Mesendoderm (in vitro differentiated cells): ENCODE data around the gene MECP2.
A peak's percentile ranks its signal among the peaks of the same experiment; 100 is the strongest.

Experiments used
- DNase-seq: peaks from one replicate; pipeline ENCODE4 v3.0.0; 2013
- H2AK5ac ChIP-seq: 2 replicates; pipeline ENCODE4 v1.6.1; 2013; ENCODE audit warnings: low read length, inconsistent platforms
- H2BK120ac ChIP-seq: 2 replicates; pipeline ENCODE4 v1.6.1; 2013; ENCODE audit warnings: low read depth, mild to moderate bottlenecking, low read length, moderate library complexity, mixed read lengths
- H2BK15ac ChIP-seq: replicated peaks from 2 replicates; pipeline ENCODE4 v1.6.1; 2013; ENCODE audit warnings: low read depth, mild to moderate bottlenecking, moderate library complexity
- H2BK5ac ChIP-seq: 2 replicates; pipeline ENCODE4 v1.6.1; 2013; ENCODE audit warnings: low read length, inconsistent platforms
- H3K18ac ChIP-seq: 2 replicates; pipeline ENCODE4 v1.6.1; 2013; ENCODE audit warnings: mild to moderate bottlenecking, low read length, mixed read lengths
- H3K23ac ChIP-seq: one replicate; pipeline ENCODE4 v1.6.1; 2013; ENCODE audit warnings: low read length
- H3K27ac ChIP-seq: 2 replicates; pipeline ENCODE4 v1.5.1; 2013; ENCODE audit warnings: low read depth, mild to moderate bottlenecking, inconsistent platforms, low read length, moderate library complexity
- H3K27me3 ChIP-seq: 2 replicates; pipeline ENCODE4 v1.6.1; 2013; ENCODE audit warnings: low read length, control low read depth, mild to moderate bottlenecking, inconsistent platforms; ENCODE audit not compliant: insufficient read depth, poor library complexity
- H3K36me3 ChIP-seq: 2 replicates; pipeline ENCODE4 v1.6.1; 2013; ENCODE audit warnings: low read length, inconsistent platforms; ENCODE audit not compliant: control insufficient read depth, insufficient read depth
- H3K4ac ChIP-seq: one replicate; pipeline ENCODE4 v1.6.1; 2013; ENCODE audit warnings: low read depth, mild to moderate bottlenecking, low read length, moderate library complexity
- H3K4me1 ChIP-seq: 2 replicates; pipeline ENCODE4 v1.6.1; 2013; ENCODE audit warnings: low read depth, low read length, inconsistent platforms; ENCODE audit not compliant: control insufficient read depth
- H3K4me2 ChIP-seq: 2 replicates; pipeline ENCODE4 v1.6.1; 2013; ENCODE audit warnings: low read length
- H3K4me3 ChIP-seq: 2 replicates; pipeline ENCODE4 v1.5.1; 2013; ENCODE audit warnings: mild to moderate bottlenecking, low read length
- H3K56ac ChIP-seq: one replicate; pipeline ENCODE4 v1.6.1; 2013; ENCODE audit warnings: low read length
- H3K79me1 ChIP-seq: 2 replicates; pipeline ENCODE4 v1.6.1; 2013; ENCODE audit warnings: low read length, inconsistent platforms
- H3K79me2 ChIP-seq: 2 replicates; pipeline ENCODE4 v1.6.1; 2013; ENCODE audit warnings: mild to moderate bottlenecking, low read length; ENCODE audit not compliant: control insufficient read depth, insufficient read depth
- H3K9ac ChIP-seq: 2 replicates; pipeline ENCODE4 v1.6.1; 2013; ENCODE audit warnings: low read length, inconsistent platforms
- H4K5ac ChIP-seq: one replicate; pipeline ENCODE4 v1.6.1; 2013; ENCODE audit warnings: low read length
- H4K8ac ChIP-seq: one replicate; pipeline ENCODE4 v1.6.1; 2013; ENCODE audit warnings: low read depth, mild to moderate bottlenecking, control low read depth, low read length, moderate library complexity
- WGBS: extraction: QIAGEN DNeasy Blood & Tissue Kit; methylation state at CpG from one replicate; pipeline ENCODE4 v1.1.7; 2013; ENCODE audit warnings: low lambda C conversion rate, missing lambda C conversion rate; ENCODE audit not compliant: insufficient coverage; ENCODE audit errors: extremely low coverage; 5-methylcytosine and 5-hydroxymethylcytosine counted together

Gene MECP2

DNA sequence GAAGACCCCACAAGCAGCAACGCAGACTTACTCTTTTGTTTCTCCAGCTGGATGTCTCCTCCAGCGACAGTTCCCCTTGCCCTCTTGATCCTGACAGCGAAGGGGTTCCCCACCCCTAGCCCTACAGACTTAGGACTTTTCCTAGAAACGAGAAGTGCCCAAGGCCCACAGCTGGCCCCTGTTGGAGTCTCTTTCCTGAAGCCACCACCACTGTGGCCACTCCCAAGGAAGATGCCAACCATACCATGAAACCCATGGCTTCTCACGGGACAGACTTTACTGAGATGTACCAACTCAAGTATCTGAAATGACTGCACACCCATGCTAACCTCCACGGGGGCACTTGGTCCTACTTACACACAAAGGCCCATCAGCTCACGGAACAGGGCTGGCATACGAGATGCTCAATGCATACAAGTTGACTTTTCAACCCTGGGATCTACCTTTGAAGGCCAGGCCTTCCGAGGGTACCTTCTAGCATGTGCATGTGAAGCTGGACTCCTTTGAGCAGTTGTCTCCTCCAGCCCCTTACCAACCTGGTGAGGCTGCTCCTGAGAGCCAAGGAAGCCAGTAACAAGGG is 76.9 kb downstream of the MECP2 start:
- H3K79me1 ChIP-seq: no peaks in the 10 kb centered on the region
- H3K4me1 ChIP-seq: no peaks in the 10 kb centered on the region
- no peak overlapping the region for H2BK5ac ChIP-seq
- H3K56ac ChIP-seq: peak overlapping the region; percentile 89
- no peak overlapping the region for H4K5ac ChIP-seq
- no peak overlapping the region for H3K4me3 ChIP-seq
- no peaks in the 10 kb centered on the region for H3K79me2 ChIP-seq
- no peak overlapping the region for H3K4ac ChIP-seq
- no peaks in the 10 kb centered on the region for H3K27me3 ChIP-seq
- no peak overlapping the region for H2BK120ac ChIP-seq
- peak overlapping the region; percentile 62 for H3K9ac ChIP-seq
- no peak for DNase-seq
- H3K18ac ChIP-seq: no peak overlapping the region
- H3K27ac ChIP-seq: peak overlapping the region; percentile 62
- no peaks in the 10 kb centered on the region for H3K36me3 ChIP-seq
- H3K23ac ChIP-seq: peak overlapping the region; percentile 66
- no peak overlapping the region for H2AK5ac ChIP-seq
- no peak overlapping the region for H2BK15ac ChIP-seq
- H3K4me2 ChIP-seq: no peak overlapping the region
- WGBS: no CpG with 5 or more reads among the region's 9 CpGs
- no peak overlapping the region for H4K8ac ChIP-seq

- no peak within 1 kb of the TSS for H2BK5ac ChIP-seq
- peak within 1 kb of the TSS; percentile 30 for H2AK5ac ChIP-seq
- no peaks in the 10 kb centered on the region for H3K4me1 ChIP-seq
- H3K18ac ChIP-seq: peak within 1 kb of the TSS; percentile 90
- no peaks in the 10 kb centered on the region for H3K79me2 ChIP-seq
- peak within 1 kb of the TSS; percentile 92 for H3K56ac ChIP-seq
- H3K36me3 ChIP-seq: no peaks in the 10 kb centered on the region
- peak within 1 kb of the TSS; percentile 99 for H3K4ac ChIP-seq
- H2BK120ac ChIP-seq: no peak within 1 kb of the TSS
- peak within 1 kb of the TSS; percentile 87 for H4K8ac ChIP-seq
- H4K5ac ChIP-seq: no peak within 1 kb of the TSS
- H3K4me3 ChIP-seq: no peak within 1 kb of the TSS
- H3K27ac ChIP-seq: peak within 1 kb of the TSS; percentile 62
- peak within 1 kb of the TSS; percentile 75 for H3K9ac ChIP-seq
- no CpG with 5 or more reads among the region's 99 CpGs for WGBS
- DNase-seq: peak; percentile 45
- H3K79me1 ChIP-seq: no peaks in the 10 kb centered on the region
- peak within 1 kb of the TSS; percentile 40 for H3K4me2 ChIP-seq
- peak within 1 kb of the TSS; percentile 80 for H3K23ac ChIP-seq
- no peak within 1 kb of the TSS for H2BK15ac ChIP-seq
- no peaks in the 10 kb centered on the region for H3K27me3 ChIP-seq
Measured at GRCh38 chrX:154019633-154020528, 77.6 kb downstream of the MECP2 start, which contains the start of gene IRAK1. Gene IRAK1, minus strand, starts transcription at chrX:154019902. Its CDS starts 90 bp downstream, at chrX:154019812.

GRCh38 chrX:154019061-154019621 is 78.4 kb downstream of the MECP2 start:
- Histone ChIP-seq H3K9ac (peak overlapping the region; percentile 75), H3K23ac (peak overlapping the region; percentile 80), H4K8ac (no peak overlapping the region), H4K5ac (no peak overlapping the region), H3K79me1 (no peaks in the 10 kb centered on the region), H3K4me2 (peak overlapping the region; percentile 40), H2BK120ac (no peak overlapping the region), H3K18ac (peak overlapping the region; percentile 90), H3K36me3 (no peaks in the 10 kb centered on the region), H3K56ac (peak overlapping the region; percentile 92), H3K27me3 (no peaks in the 10 kb centered on the region), H3K4me1 (no peaks in the 10 kb centered on the region), H2AK5ac (peak overlapping the region; percentile 30), H3K27ac (peak overlapping the region; percentile 44), H3K79me2 (no peaks in the 10 kb centered on the region), H3K4ac (peak overlapping the region; percentile 99), H3K4me3 (no peak overlapping the region), H2BK15ac (no peak overlapping the region), H2BK5ac (no peak overlapping the region)
- WGBS: no CpG with 5 or more reads among the region's 45 CpGs
- DNase-seq: no peak

DNA sequence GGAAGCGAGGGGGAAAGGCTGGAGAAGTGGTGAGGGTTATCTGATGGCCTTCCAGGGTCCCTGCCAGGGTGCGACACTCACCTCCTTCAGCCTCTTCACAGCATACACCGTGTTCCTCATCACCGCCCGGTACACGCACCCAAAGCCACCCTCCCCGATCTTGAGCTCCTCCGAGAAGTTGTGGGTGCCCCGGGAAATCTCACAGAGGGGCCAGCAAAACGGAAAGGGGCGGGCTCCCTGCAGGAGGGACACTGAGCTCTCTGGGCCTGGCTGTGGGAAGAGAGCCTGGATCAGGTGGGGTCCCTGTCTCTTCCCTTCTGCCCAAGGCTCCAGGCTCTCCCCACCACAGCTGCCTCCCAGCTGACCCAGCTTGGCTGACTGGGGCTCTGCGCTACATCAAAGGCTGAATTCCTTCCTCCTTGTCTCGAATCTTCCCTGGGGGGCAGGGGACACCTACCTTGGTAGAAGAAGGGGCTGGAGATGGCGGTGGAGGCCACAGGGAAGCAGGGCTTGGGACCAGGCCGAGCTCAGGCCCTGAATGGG is 78.9 kb downstream of the MECP2 start:
- peak overlapping the region; percentile 30 for H2AK5ac ChIP-seq
- no peaks in the 10 kb centered on the region for H3K79me1 ChIP-seq
- H3K4me2 ChIP-seq: peak overlapping the region; percentile 40
- peak overlapping the region; percentile 75 for H3K9ac ChIP-seq
- peak overlapping the region; percentile 92 for H3K56ac ChIP-seq
- H3K23ac ChIP-seq: no peak overlapping the region
- H3K4me3 ChIP-seq: no peak overlapping the region
- no peak overlapping the region for H2BK5ac ChIP-seq
- no CpG with 5 or more reads among the region's 15 CpGs for WGBS
- H4K8ac ChIP-seq: no peak overlapping the region
- H2BK15ac ChIP-seq: no peak overlapping the region
- peak overlapping the region; percentile 99 for H3K4ac ChIP-seq
- no peaks in the 10 kb centered on the region for H3K79me2 ChIP-seq
- H4K5ac ChIP-seq: no peak overlapping the region
- no peak overlapping the region for H3K18ac ChIP-seq
- H3K27me3 ChIP-seq: no peaks in the 10 kb centered on the region
- H3K27ac ChIP-seq: no peak overlapping the region
- H3K4me1 ChIP-seq: no peaks in the 10 kb centered on the region
- no peak for DNase-seq
- H3K36me3 ChIP-seq: no peaks in the 10 kb centered on the region
- no peak overlapping the region for H2BK120ac ChIP-seq

- no peak overlapping the region for H2BK120ac ChIP-seq
- WGBS: no CpG with 5 or more reads among the region's 26 CpGs
- H2BK15ac ChIP-seq: no peak overlapping the region
- no peak overlapping the region for H3K9ac ChIP-seq
- no peak overlapping the region for H2AK5ac ChIP-seq
- H2BK5ac ChIP-seq: no peak overlapping the region
- no peak overlapping the region for H4K8ac ChIP-seq
- H3K79me1 ChIP-seq: no peaks in the 10 kb centered on the region
- no peak overlapping the region for H4K5ac ChIP-seq
- DNase-seq: no peak
- no peaks in the 10 kb centered on the region for H3K4me1 ChIP-seq
- no peak overlapping the region for H3K27ac ChIP-seq
- H3K4me2 ChIP-seq: no peak overlapping the region
- H3K79me2 ChIP-seq: no peaks in the 10 kb centered on the region
- no peak overlapping the region for H3K4me3 ChIP-seq
- no peak overlapping the region for H3K18ac ChIP-seq
- H3K4ac ChIP-seq: no peak overlapping the region
- peak overlapping the region; percentile 92 for H3K56ac ChIP-seq
- H3K36me3 ChIP-seq: no peaks in the 10 kb centered on the region
- no peak overlapping the region for H3K23ac ChIP-seq
- H3K27me3 ChIP-seq: no peaks in the 10 kb centered on the region
Measured at GRCh38 chrX:154017766-154018517, 79.6 kb downstream of the MECP2 start.
